Activated T-cell treated with anti-CD3 and anti-CD28 coated beads for 48 hours (primary cell): Measurements from ENCODE around the gene SAP30BP.
A peak's percentile ranks its signal among the peaks of the same experiment; 100 is the strongest.

Experiments
- DNase-seq: peaks from one replicate; pipeline ENCODE4 v3.0.0-alpha.2; 2020; ENCODE audit warnings: low read depth

The SAP30BP gene

DNA sequence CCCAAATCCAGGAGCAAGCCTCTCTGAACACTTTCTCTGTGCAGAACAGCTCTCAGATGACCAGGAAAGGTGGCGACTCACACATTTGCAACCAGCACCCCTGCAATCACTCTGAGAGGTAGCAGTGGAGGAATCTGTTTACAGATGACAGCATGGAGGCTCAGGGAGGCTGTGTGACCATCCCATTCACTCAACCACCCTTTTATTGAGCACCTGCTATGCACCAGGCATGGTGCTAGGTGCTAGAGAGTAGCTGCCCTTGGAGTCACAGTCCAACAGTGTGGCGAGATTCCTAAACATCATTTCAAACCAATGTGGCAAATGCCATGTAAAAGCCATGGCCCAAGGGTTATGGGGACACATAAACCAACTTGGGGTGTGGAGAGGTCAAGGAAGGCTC lies 52.6 kb downstream of the SAP30BP start:
- no peak for DNase-seq

DNA sequence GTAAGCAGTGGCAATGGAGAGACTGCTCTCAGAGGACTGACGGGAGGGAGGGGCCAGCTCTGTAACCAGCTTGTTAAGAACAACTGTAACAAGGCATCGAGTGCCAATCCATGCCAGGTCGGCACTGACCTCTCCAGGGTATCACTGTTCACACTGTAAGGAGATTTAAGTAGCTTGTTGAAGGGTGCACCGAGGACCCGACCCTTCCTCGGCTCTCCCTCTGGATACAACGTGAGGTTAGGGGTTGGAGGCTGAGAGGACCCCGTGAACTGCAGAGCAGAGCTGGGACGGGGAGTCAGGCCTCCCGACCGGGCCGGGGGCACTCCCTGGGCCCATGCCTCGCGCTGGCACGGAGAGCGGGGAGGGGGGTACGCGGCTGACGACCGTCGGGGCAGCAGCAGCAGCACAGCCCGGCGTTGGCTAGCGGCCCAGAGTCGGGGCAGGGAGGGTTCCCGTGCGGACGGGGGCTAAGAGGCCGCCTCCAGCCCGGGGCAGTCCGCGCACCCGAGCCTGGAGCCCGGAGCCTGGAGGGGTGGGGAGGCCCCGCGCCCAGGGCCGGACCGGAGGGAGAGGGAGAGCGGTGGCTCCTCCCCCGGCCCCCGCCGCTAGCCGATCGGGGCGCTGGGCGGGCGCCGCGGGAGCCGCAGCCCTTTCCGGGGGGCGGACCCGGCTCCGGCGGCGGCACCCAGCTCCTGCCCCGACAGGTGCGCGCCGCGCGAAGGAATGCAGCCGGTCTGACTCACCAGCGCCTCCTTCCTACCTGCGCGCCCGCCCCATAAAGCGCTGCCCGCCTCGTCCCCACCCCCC lies 53.7 kb downstream of the SAP30BP start, which contains the start of gene ITGB4:
Gene ITGB4, plus strand, starts transcription at position 804 of the 807 bp plus-strand sequence. CDS start 3,245 bp downstream, outside the sequence.
- peak; percentile 33 for DNase-seq

DNA sequence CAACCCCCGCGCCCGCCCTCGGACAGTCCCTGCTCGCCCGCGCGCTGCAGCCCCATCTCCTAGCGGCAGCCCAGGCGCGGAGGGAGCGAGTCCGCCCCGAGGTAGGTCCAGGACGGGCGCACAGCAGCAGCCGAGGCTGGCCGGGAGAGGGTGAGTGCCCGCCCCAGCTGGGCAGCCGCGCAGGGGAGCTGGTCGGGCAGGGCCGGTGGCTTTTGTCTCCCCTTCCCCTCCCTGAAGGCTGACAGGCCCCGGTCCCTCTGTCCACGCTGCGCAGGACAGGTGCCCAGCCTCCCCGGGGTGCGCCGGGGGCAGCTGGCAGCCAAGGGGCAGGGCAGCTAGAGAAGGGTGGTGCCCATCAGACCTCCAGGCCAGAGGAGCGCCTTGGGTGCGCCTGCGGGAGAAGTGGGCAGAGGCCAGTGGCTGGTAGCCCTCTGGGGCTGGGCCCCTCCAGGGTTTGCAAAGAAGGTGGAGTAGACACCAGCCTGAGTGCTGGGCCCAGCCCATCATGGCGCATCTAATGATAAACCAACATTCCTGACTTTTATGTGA lies 54.4 kb downstream of the SAP30BP start:
- DNase-seq = no peak

DNA sequence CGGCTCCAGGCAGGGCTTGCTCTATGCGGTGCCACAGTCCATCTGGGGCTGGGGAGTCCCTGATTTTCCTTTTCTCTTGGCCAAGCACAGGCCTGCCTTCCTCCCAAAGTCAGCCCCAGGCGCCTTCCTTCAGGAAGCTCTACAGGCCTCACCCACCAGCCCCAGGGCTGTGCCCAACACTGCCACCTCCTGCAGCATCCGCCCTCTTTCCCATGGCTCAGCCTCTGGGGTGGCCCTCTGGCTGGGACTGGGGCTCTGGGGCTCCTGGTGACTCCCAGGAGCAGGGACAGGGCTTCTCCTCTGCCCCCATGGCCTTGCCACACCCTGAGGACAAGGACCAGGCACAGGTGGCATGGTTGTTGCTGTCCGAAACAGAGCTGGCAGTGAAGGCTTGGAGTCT lies 54.9 kb downstream of the SAP30BP start:
- DNase-seq = no peak

DNA sequence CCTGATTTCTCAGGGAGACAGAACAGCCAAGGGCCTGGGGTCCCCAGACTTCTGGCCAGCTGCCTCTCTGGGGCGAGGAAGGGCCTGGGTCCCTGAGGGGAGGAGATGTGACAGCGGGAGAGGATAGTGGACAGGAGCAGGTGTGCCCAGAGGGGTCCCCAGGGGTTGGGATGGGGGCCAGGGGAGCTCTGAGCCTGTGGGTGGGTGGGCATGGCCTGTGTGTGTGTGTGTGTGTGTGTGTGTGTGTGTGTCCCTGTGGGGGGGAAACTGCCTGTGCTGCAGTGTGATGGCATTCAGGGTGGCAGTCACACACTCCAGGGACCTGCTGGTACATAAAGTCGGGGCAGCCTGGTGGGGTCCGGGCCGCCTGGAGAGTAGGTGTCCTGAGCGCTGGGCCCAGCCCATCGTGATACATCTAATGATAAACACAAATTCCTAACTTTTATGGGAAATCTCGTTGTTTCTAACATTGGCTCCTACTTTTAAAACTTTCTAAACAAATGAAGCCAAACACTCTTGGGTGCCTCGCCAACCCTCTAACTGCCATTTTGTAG lies 55.5 kb downstream of the SAP30BP start:
- DNase-seq = no peak

DNA sequence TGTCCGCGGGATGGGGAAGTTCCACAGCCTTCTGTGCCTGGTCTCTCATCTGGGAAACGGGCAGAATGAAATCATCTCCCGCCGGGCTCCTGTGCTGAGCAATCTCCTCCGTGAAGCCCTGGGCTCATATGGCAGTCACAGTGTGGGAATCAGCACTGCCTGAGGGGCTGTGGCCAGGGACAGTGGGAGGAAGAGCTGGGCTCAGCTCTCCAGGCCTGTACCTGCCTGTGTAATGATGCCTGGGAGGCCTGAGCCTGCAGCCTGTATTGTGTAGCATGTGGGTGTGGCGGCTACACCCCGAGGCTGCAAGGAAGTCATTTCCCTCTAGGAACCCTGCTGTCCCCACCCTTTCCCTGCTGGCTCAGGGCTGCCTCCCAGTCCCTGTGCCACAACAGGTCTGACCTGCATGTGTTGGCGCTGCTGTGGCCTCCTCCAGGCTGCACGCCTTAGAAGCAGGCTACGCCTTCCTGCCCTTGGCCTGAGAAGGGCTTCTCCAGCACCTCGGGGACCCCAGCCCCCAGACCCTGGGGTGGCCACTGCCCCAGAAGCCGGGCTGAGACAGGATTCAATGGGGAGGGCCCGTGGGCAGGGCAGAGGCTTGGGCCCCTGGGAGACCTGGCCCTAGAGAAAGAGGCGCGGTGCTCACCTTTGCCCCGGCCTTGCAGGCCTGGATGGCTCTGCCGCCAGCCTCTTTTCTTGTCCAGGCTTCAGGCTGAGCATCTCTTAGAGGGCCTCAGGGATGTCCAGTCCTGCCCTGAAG lies 56.2 kb downstream of the SAP30BP start:
- DNase-seq = no peak

DNA sequence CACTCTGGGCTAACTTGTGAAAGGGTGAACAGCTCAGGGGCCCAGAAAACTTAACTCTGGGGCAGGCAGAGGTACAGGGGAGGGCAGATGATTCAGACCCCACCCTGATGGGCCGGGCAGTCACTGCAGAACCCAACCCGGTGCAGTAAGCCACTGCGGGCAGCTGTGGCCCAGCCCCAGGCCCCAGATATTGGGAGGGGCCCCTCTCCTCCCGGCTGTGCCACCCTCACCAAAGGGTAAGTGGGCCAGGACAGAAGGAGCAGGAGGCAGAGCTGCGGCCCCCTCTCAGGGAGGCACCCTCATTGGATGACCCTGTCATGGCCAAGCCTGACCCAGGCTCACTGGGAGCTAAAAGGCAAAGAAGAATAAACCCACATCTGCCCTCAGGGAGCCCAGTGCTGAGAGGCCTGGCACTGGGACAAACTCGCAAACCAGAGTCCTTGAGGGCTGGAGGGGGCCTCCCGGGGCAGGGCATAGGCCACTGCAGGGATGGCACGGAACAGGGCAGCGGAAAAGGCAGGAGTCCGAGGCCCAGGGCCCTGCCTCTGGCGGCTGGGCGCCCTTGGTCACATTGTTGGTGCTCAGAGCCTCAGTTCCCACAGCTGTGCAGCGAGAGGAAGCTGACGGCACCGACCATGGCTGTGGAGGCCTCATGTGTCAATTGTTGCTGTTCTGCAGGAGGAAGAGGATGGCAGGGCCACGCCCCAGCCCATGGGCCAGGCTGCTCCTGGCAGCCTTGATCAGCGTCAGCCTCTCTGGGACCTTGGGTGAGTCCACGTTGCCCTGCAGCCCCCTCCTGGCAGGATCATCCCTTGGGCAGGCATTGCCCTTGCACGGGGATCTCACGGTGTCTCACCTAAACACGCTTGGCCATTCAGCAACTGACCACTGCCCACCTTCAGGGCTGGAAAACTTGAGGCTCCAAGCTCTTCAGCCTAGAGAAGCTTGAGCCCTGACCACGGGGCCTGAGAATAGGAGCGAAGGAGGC lies 57.2 kb downstream of the SAP30BP start:
- no peak for DNase-seq

DNA sequence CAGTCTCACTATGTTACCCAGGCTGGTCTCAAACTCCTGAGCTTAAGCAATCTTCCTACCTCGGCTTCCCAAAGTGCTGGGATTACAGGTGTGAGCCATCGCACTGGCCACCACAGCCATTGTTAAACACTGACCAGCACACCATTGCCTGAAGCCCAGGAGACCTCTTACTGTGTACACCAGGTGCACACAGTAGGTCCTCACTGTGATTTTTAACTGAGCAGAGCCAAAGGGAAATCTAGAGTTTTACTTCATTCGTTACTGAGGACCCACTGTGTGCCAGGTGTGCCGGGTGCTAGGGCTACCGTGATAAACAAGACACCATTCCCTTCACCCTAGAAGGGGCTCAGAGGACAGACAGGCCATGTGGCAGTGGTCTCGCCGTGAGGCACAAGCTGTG lies 58.4 kb downstream of the SAP30BP start:
- no peak for DNase-seq

DNA sequence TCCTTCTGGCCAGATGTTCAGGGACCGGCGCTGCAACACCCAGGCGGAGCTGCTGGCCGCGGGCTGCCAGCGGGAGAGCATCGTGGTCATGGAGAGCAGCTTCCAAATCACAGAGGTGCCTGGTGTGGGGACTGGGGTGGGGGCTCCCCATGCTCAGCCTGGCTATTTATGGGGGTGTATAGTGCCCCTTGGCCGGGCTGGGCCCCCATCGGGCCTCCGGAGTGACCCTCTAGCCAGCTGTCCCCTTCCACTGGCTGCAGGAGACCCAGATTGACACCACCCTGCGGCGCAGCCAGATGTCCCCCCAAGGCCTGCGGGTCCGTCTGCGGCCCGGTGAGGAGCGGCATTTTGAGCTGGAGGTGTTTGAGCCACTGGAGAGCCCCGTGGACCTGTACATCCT lies 60.3 kb downstream of the SAP30BP start:
- DNase-seq = no peak

DNA sequence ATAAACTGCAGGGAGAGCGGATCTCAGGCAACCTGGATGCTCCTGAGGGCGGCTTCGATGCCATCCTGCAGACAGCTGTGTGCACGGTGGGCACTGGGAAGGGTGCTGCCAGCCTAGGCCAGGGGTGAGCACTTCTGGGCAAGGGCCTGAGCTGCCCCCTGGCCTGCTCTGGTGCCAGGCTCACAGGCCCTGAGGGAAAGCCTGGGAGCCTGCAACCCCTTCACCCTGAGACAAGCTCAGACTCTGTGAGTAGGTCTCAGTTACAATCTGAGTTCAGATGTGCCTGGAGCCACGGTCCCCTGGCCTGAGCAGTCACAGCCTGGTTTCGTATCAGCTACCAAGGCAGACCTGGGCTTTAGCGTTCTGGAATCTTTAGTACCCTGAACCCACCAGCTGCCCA lies 62.2 kb downstream of the SAP30BP start:
- DNase-seq = no peak

DNA sequence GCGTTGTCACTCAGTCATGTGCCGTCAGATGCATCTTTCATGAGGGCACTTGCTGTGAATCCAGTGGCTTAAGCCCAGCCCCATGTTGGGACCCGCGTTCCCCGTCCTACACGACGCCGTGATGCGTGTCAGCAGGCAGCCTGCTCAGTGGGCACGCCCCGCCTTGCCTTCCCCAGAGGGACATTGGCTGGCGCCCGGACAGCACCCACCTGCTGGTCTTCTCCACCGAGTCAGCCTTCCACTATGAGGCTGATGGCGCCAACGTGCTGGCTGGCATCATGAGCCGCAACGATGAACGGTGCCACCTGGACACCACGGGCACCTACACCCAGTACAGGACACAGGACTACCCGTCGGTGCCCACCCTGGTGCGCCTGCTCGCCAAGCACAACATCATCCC lies 62.9 kb downstream of the SAP30BP start:
- DNase-seq = no peak

DNA sequence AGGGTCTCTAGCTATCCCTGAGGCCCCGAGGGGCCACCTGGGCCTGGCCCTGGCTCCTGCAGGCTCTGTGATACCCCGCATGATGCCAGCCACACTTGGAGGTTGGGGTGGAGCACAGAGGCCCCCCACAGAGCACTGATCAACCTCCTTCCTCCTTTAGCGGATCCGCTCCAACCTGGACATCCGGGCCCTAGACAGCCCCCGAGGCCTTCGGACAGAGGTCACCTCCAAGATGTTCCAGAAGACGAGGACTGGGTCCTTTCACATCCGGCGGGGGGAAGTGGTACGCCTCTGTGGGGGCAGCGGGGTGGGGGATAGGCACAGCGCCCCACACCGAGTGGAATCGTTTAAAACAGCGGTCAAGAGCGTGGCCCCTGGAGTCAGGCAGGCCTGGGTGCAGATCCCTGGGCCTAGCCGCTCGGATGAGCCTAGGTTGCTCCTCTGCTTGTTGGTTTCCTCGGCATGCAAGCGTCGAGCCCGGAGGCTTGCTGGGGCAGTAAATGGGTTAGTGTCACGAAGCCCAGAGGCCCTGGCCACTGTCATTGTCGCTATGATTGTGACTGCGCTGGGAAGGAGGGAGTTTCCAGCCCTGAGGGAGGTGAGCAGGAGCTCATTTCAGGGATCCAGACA lies 64.1 kb downstream of the SAP30BP start:
- DNase-seq = no peak

DNA sequence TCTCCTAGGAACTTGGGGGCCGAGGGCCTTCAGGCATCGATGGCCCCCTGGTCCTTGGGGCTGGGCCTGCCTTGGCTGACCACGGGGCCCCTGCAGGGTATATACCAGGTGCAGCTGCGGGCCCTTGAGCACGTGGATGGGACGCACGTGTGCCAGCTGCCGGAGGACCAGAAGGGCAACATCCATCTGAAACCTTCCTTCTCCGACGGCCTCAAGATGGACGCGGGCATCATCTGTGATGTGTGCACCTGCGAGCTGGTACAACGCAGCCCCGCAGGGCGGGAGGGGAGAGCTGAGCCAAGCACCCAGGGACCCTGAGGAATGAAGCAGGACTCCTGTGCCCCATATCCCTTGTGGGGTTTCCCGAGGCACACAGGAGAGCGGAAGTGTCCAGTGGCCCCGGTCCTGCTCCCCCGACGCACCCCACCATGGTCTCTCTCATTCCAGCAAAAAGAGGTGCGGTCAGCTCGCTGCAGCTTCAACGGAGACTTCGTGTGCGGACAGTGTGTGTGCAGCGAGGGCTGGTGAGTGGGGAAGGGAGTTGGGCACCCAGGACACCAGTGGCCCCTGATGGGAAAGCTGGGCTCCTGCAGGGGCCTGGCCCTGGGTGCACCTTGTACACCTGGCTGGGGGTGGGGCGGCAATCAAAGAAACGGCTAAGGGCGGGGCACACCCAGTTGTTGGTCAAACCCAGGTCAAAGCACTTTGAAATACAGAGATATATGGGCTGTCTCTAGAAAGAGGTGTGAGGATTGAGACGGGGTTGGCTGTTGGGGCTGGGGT lies 64.8 kb downstream of the SAP30BP start:
- DNase-seq = no peak

DNA sequence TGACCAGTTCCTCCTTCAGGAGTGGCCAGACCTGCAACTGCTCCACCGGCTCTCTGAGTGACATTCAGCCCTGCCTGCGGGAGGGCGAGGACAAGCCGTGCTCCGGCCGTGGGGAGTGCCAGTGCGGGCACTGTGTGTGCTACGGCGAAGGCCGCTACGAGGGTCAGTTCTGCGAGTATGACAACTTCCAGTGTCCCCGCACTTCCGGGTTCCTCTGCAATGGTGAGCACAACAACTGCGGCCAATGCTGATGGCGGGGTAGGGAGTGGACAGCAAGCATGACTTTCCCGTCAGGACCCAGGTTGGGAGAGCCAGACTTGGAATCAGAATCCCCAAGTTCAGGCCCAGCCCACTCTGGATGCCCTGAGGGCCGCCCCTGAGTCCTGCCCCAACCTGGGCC lies 66.3 kb downstream of the SAP30BP start:
- DNase-seq = no peak

DNA sequence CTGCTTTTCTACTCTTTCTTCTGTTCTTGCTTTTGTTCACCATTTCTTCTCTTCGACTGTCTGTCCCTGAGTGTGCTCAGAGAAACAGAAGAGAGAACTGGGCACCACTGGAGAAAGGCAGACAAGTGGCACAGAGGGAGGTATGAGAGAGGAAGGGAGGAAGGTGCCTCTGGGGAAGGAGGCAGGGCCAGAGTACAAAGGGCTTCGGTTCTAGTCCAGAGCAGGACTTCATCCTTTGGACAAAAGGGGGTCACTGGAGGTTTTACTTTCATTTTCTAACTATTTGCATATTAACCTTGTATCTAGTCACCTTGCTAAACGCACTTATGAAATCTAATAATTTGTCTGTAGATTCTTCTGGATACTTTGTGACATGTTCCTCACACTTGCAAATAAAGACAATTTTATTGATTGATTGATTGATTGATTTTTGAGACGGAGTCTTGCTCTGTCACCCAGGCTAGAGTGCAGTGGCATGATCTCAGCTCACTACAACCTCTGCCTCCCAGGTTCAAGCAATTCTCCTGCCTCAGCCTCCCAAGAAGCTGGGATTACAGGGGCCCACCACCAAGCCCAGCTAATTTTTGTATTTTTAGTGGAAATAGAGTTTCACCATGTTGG lies 67.6 kb downstream of the SAP30BP start:
- DNase-seq = no peak

DNA sequence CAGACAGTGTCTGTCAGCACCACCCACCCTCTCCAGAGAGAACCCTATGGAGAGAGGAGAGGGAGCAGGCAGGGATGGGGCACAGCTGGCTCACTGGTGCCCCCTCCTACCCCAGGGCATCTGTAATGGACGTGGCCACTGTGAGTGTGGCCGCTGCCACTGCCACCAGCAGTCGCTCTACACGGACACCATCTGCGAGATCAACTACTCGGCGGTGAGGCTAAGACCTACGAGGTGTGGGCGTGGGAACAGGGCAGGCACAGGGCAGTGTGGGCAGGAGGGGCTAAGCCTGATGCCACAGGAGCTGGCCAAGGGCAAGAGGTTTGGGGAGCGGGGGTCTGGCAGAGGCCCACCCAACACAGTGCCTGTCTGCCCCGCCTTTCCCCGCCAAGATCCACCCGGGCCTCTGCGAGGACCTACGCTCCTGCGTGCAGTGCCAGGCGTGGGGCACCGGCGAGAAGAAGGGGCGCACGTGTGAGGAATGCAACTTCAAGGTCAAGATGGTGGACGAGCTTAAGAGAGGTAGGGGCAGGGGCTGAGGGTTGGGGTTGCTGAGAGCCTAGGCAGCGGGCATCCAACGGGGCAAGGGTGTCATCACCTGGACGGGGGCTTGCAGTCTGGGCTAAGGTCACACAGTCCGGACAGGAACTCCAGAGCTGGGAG lies 69.2 kb downstream of the SAP30BP start:
- DNase-seq = no peak

DNA sequence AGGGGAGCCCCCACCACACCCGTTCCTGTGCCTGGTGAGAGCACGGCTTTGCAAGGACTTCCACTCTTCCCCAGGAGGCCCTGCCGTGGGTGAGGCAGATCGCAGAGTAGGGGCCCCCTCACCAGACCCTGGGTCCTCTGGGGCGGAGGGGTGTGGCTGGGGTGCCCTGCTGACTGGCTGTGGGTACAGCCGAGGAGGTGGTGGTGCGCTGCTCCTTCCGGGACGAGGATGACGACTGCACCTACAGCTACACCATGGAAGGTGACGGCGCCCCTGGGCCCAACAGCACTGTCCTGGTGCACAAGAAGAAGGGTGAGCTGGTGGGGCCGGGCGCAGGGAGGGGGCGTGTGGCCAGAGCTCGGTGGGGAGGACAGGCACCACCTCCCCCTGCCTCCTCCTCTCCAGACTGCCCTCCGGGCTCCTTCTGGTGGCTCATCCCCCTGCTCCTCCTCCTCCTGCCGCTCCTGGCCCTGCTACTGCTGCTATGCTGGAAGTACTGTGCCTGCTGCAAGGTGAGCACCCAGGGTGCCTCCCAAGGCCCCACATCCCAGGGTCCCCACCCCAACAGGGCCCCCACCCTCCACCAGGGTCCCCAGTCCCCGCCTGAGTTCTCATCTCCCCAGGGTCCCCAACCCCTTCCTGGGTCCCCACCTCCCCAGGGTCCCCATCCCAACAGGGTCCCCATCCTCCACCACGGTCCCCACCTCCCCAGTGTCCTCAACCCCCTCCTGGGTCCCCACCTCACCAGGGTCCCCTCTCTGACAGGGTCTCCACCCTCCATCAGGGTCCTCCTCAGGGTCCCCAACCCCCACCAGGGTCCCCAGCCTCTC lies 70.2 kb downstream of the SAP30BP start:
- DNase-seq = no peak

DNA sequence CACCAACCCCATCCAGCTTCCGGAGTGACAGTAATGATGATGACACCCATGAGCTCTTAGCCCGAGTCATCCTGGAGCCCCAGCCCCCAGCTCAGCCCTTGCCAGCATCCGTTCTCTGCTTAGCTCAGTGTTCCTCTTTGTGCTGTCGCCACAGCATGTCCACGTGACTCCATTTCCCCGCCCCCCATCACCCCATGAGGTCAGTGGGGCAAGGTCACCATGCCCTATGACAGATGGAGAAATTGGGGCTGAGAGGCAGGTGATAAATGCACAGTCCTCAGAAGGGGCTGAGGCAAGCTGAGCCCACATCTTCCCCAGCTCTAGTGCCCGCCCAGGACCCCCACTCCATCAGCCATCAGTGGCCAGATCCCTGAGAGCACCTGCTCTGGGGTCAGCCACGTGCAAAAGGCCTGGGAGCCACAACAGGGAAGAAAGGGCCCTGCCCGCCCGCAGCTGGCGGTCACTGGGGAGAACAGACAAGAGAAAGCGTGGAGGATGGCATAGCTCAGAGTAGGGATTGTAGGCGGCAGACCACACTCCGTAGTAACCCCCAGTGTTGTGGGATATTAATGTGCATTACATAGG lies 71.2 kb downstream of the SAP30BP start:
- peak; percentile 31 for DNase-seq
